PC-3 (cell line): ENCODE measurements around the gene UNC13A. TPM values are rescaled to one million over a fixed set of nuclear protein-coding genes. Genes with fewer than 3 reads are reported as not detected.

ENCODE experiments used
- ATAC-seq: fragments of 200-7000 bp; cut with Tn5 transposase; 2 replicates; pipeline ENCODE4 v1.9.1; 2020; ENCODE audit warnings: mild to moderate bottlenecking, moderate library complexity
- BruUV-seq: library from RNA; stranded (reverse); fragments of 400-500 nt; replicated peaks from 2 replicates; lab custom pipeline; 2021; lab: Mats Ljungman, UMichigan
- CTCF ChIA-PET: fragments of 300-600 bp; sonication (Branson Sonifier 250); formaldehyde crosslinking; loops from one replicate; lab custom pipeline; 2022; ENCODE audit warnings: antibody characterized with exemption; lab: Charles Lee
- POLR2A ChIA-PET: fragments of 300-600 bp; sonication (Branson Sonifier 250); formaldehyde crosslinking; loops from one replicate; lab custom pipeline; 2022; ENCODE audit warnings: antibody characterized with exemption; ENCODE audit not compliant: unreplicated experiment; lab: Charles Lee
- DNase-seq: peaks from one replicate; pipeline ENCODE4 v3.0.0-alpha.2; 2015
- H2AFZ ChIP-seq: fragments of 300-600 bp; sonication (generic); 2 replicates; pipeline ENCODE4 v1.6.0; 2016; ENCODE audit warnings: antibody characterized with exemption, low read length
- H3F3A ChIP-seq: fragments of 300-600 bp; sonication (generic); one replicate; pipeline ENCODE4 v1.6.0; 2017; ENCODE audit warnings: antibody characterized with exemption, low read length, control low read depth, mild to moderate bottlenecking; ENCODE audit not compliant: unreplicated experiment
- H3K27ac ChIP-seq: fragments of 300-600 bp; sonication (generic); 2 replicates; pipeline ENCODE4 v1.5.1; 2016; ENCODE audit warnings: mild to moderate bottlenecking, low read length
- H3K27me3 ChIP-seq: fragments of 300-600 bp; sonication (generic); 2 replicates; pipeline ENCODE4 v1.6.1; 2016; ENCODE audit warnings: low read length, mixed read lengths
- H3K36me3 ChIP-seq: fragments of 300-600 bp; sonication (generic); 2 replicates; pipeline ENCODE4 v1.6.1; 2016; ENCODE audit warnings: low read depth, mixed run types, low read length, mixed read lengths
- H3K4me1 ChIP-seq: fragments of 300-600 bp; sonication (generic); 2 replicates; pipeline ENCODE4 v1.5.1; 2016; ENCODE audit warnings: low read length; ENCODE audit not compliant: insufficient read depth
- H3K4me2 ChIP-seq: fragments of 300-600 bp; sonication (generic); 2 replicates; pipeline ENCODE4 v1.6.0; 2016; ENCODE audit warnings: low read length
- H3K4me3 ChIP-seq: fragments of 300-600 bp; sonication (generic); 2 replicates; pipeline ENCODE4 v1.5.1; 2016; ENCODE audit warnings: mild to moderate bottlenecking, low read length, mixed read lengths
- H3K79me2 ChIP-seq: fragments of 300-600 bp; sonication (generic); 2 replicates; pipeline ENCODE4 v1.6.1; 2017; ENCODE audit warnings: low read length, mixed read lengths
- H3K9ac ChIP-seq: fragments of 300-600 bp; sonication (generic); 2 replicates; pipeline ENCODE4 v1.6.0; 2016; ENCODE audit warnings: mild to moderate bottlenecking, low read length
- H3K9me2 ChIP-seq: fragments of 300-600 bp; sonication (generic); replicated peaks from 2 replicates; pipeline ENCODE4 v1.6.1; 2016; ENCODE audit warnings: mixed run types, low read length, mixed read lengths
- H3K9me3 ChIP-seq: fragments of 300-600 bp; sonication (generic); 2 replicates; pipeline ENCODE4 v1.6.1; 2016; ENCODE audit warnings: low read length, mixed read lengths
- H4K20me1 ChIP-seq: fragments of 300-600 bp; sonication (generic); 2 replicates; pipeline ENCODE4 v1.6.1; 2016; ENCODE audit warnings: low read length, mixed read lengths
- EZH2 ChIP-seq: fragments of 300-600 bp; sonication (generic); IDR thresholded peaks from one replicate; pipeline ENCODE4 v1.6.1; 2017; ENCODE audit warnings: antibody characterized with exemption, mild to moderate bottlenecking, low read length; ENCODE audit not compliant: unreplicated experiment
- EZH2phosphoT487 ChIP-seq: fragments of 300-600 bp; sonication (generic); IDR thresholded peaks from 2 replicates; pipeline ENCODE4 v1.6.1; 2018; ENCODE audit warnings: mild to moderate bottlenecking, antibody characterized with exemption, low read length, borderline replicate concordance
- intact Hi-C: fragments of 100-400 bp; cut with micrococcal nuclease; formaldehyde crosslinking; loops from 2 replicates; pipeline ENCODE4 v1.9.0; 2023
- total RNA-seq: library from RNA; depleted of rRNA; stranded (reverse); fragments of >200 nt; gene quantifications from 2 replicates; pipeline ENCODE4 v1.2.3, GENCODE V29; 2014
- TF ChIP-seq, protein P1 (sequence below): fragments of 300-600 bp; sonication (generic); conservative IDR thresholded peaks from 2 replicates; pipeline ENCODE4 v1.5.1; 2017; ENCODE audit warnings: antibody characterized with exemption, low read depth, mild to moderate bottlenecking, low read length

Gene UNC13A
- total RNA-seq, 1 experiment from 2014 or later, result not detected

DNA sequence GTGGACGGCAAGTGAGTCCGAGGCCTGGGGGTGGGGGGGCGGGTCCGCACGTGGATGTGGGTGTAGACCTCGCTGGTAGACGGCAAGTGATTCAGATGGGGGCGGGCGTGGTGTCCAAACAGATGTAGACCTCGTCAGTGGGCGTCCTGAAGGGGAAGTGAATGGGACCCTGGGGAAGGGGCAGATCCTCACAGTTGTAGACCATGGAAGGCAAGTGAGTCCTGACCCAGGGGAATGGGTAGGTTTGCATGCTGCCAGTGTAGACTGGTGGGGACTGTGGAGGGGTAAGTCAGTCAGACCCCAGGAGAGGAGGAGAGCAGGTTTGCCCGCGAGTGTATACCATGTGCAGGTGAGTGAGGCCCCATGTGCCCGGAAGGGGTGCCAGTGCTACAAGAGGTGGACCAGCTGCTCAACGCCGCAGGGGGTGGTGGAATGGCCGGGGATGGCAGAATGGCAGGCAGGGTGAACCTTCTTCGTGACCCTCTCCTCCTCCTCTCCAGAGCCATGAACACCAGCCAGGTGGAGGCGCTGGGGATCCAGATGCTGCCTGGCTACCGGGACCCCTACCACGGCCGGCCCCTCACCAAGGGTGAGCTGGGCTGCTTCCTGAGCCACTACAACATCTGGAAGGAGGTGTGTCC is 110.6 kb downstream of the UNC13A start:
- ATAC-seq, result no peak
- no peak for DNase-seq
- H4K20me1 ChIP-seq, result no peaks in the 10 kb centered on the region
- H3F3A ChIP-seq, result no peaks in the 10 kb centered on the region
- H3K4me1 ChIP-seq, result no peaks in the 10 kb centered on the region
- no peak overlapping the region for H3K9ac ChIP-seq
- no peak overlapping the region for H2AFZ ChIP-seq
- TF ChIP-seq EZH2, result no peak
- TF ChIP-seq, protein P1, sequence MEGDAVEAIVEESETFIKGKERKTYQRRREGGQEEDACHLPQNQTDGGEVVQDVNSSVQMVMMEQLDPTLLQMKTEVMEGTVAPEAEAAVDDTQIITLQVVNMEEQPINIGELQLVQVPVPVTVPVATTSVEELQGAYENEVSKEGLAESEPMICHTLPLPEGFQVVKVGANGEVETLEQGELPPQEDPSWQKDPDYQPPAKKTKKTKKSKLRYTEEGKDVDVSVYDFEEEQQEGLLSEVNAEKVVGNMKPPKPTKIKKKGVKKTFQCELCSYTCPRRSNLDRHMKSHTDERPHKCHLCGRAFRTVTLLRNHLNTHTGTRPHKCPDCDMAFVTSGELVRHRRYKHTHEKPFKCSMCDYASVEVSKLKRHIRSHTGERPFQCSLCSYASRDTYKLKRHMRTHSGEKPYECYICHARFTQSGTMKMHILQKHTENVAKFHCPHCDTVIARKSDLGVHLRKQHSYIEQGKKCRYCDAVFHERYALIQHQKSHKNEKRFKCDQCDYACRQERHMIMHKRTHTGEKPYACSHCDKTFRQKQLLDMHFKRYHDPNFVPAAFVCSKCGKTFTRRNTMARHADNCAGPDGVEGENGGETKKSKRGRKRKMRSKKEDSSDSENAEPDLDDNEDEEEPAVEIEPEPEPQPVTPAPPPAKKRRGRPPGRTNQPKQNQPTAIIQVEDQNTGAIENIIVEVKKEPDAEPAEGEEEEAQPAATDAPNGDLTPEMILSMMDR, result no peak
- no peak overlapping the region for H3K4me2 ChIP-seq
- H3K36me3 ChIP-seq, result peaks cover 34% of the 10 kb centered on the region
- no TSS peak for BruUV-seq
- H3K27ac ChIP-seq, result no peak overlapping the region
- H3K9me2 ChIP-seq, result no peaks in the 10 kb centered on the region
- H3K27me3 ChIP-seq, result no peaks in the 10 kb centered on the region
- H3K79me2 ChIP-seq, result no peaks in the 10 kb centered on the region
- H3K9me3 ChIP-seq, result no peaks in the 10 kb centered on the region
- POLR2A ChIA-PET, result interaction anchor here (0.6 kb wide), 1 partner anchor 194 kb away, joined by 3 read pairs; no protein-coding TSS in a partner anchor
- CTCF ChIA-PET, result no interaction called here
- H3K4me3 ChIP-seq, result no peak overlapping the region
- intact Hi-C loops, result no loop called here

DNA sequence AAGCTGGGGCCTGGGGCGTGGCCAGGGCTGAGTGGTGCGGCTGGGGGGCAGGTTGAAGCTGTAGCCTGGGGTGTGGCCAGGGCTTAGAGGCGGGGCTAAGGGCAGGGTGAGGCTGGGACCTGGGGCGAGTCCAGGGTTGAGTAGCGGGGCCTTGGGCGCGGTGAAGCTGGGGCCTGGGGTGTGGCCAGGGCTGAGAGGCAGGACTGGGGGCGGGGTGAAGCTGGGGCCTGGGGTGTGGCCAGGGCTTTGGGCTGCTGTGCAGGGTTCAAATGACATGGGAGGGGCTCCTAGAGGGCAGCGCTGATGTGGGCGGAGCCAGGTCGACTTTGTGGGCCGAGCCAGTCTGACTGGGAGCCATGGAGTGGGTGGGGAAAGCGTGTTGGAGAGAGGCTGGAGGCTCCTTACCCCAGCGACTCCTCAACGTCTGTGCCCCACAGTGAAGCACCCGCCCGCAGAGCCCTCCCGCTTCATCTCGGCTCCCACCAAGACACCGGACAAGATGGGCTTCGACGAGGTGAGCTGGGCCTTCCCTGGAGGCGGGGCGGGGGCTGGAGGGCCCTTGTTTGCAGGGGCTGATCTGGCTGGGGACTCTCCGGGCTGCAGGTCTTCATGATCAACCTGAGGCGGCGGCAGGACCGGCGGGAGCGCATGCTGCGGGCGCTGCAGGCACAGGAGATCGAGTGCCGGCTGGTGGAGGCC is 111.2 kb downstream of the UNC13A start:
- no TSS peak for BruUV-seq
- POLR2A ChIA-PET, result no interaction called here

More for the DNA sequence above, 111.2 kb downstream of the UNC13A start:
- ATAC-seq, result no peak; the same call in 1 of the 2 replicates
- Histone ChIP-seq H3K27me3 (no peaks in the 10 kb centered on the region), H3K9ac (no peak overlapping the region), H3K27ac (no peak overlapping the region), H3K79me2 (no peaks in the 10 kb centered on the region), H3K4me1 (no peaks in the 10 kb centered on the region), H2AFZ (no peak overlapping the region), H3F3A (no peaks in the 10 kb centered on the region), H3K9me3 (no peaks in the 10 kb centered on the region), H3K9me2 (no peaks in the 10 kb centered on the region), H3K4me3 (no peak overlapping the region), H3K36me3 (peaks cover 40% of the 10 kb centered on the region), H3K4me2 (no peak overlapping the region), H4K20me1 (no peaks in the 10 kb centered on the region)
- TF ChIP-seq, protein P1, result no peak
- TF ChIP-seq EZH2phosphoT487 (no peak), EZH2 (no peak)
- intact Hi-C loops, result no loop called here
- CTCF ChIA-PET, result no interaction called here
- DNase-seq, result no peak
